Mucosa of rectum (tissue), 2 donors: ENCODE measurements around the gene WDFY2.

Experiments used
- H3K27ac ChIP-seq, 2 donors: one replicate each; pipeline ENCODE4 v1.7.0; 2013; ENCODE audit warnings: inconsistent platforms in 2 of 2, low read depth in 2 of 2, low read length in 2 of 2
- H3K27me3 ChIP-seq, 2 donors: one replicate each; pipeline ENCODE4 v1.7.0; 2013; ENCODE audit warnings: low read length in 2 of 2; ENCODE audit not compliant: control insufficient read depth in 2 of 2, insufficient read depth in 2 of 2
- H3K36me3 ChIP-seq, 2 donors: one replicate each; pipeline ENCODE4 v1.7.0; 2013; ENCODE audit warnings: low read length in 2 of 2; ENCODE audit not compliant: control insufficient read depth in 2 of 2, insufficient read depth in 2 of 2
- H3K4me1 ChIP-seq, 2 donors: one replicate each; pipeline ENCODE4 v1.7.0; 2013; ENCODE audit warnings: low read length in 2 of 2, mild to moderate bottlenecking in 1 of 2; ENCODE audit not compliant: control insufficient read depth in 2 of 2, insufficient read depth in 2 of 2
- H3K4me3 ChIP-seq, 2 donors: one replicate each; pipeline ENCODE4 v1.7.0; 2013; ENCODE audit warnings: low read length in 2 of 2
- H3K9ac ChIP-seq, 2 donors: one replicate each; pipeline ENCODE4 v1.7.0; 2013; ENCODE audit warnings: low read length in 2 of 2, low read depth in 1 of 2, mild to moderate bottlenecking in 1 of 2
- H3K9me3 ChIP-seq, 2 donors: one replicate each; pipeline ENCODE4 v1.7.0; 2013; ENCODE audit warnings: low read length in 2 of 2; ENCODE audit not compliant: control insufficient read depth in 2 of 2
- donor health status: healthy.
- donor health status: Normal muscosa, but diverticular disease.

Gene WDFY2

GRCh38 chr13:51747438-51748434, 163.5 kb downstream of the WDFY2 start:
- Histone ChIP-seq H3K9ac (no peak overlapping the region), H3K9me3 (peaks cover 0 to 3% of the 10 kb centered on the region in 2 donors), H3K4me3 (no peak overlapping the region), H3K27ac (no peak overlapping the region), H3K36me3 (peaks cover 0 to 3% of the 10 kb centered on the region in 2 donors), H3K27me3 (no peaks in the 10 kb centered on the region), H3K4me1 (no peaks in the 10 kb centered on the region)

- Histone ChIP-seq H3K9me3 (no peaks in the 10 kb centered on the region), H3K36me3 (peaks cover 4 to 22% of the 10 kb centered on the region in 2 donors), H3K27me3 (no peaks in the 10 kb centered on the region)
These were observed 172.4 kb downstream of the WDFY2 start for GRCh38 chr13:51756651-51757050.

GRCh38 chr13:51758691-51759090, 174.4 kb downstream of the WDFY2 start:
- no peak overlapping the region for H3K4me3 ChIP-seq
- no peaks in the 10 kb centered on the region for H3K9me3 ChIP-seq
- H3K27me3 ChIP-seq: no peaks in the 10 kb centered on the region
- no peak overlapping the region for H3K9ac ChIP-seq
- H3K27ac ChIP-seq: no peak overlapping the region
- peaks cover 4 to 16% of the 10 kb centered on the region in 2 donors for H3K36me3 ChIP-seq
- H3K4me1 ChIP-seq: no peaks in the 10 kb centered on the region

More at GRCh38 chr13:51756651-51757050, 172.4 kb downstream of the WDFY2 start:
- H3K4me1 ChIP-seq: no peaks in the 10 kb centered on the region
- no peak overlapping the region for H3K4me3 ChIP-seq
- H3K9ac ChIP-seq: no peak overlapping the region
- no peak overlapping the region for H3K27ac ChIP-seq

GRCh38 chr13:51759240-51759639, 175.0 kb downstream of the WDFY2 start:
- Histone ChIP-seq H3K4me1 (peaks cover 1 to 3% of the 10 kb centered on the region in 2 donors), H3K36me3 (peaks cover 4 to 16% of the 10 kb centered on the region in 2 donors), H3K4me3 (no peak overlapping the region), H3K9me3 (no peaks in the 10 kb centered on the region), H3K9ac (no peak overlapping the region), H3K27me3 (no peaks in the 10 kb centered on the region), H3K27ac (no peak overlapping the region)

- H3K4me3 ChIP-seq: no peak overlapping the region
These were observed 176.3 kb downstream of the WDFY2 start for GRCh38 chr13:51760592-51760991.

GRCh38 chr13:51761643-51762350, 177.5 kb downstream of the WDFY2 start:
- H3K27ac ChIP-seq: no peak overlapping the region
- peaks cover 4 to 13% of the 10 kb centered on the region in 2 donors for H3K36me3 ChIP-seq

More at GRCh38 chr13:51760592-51760991, 176.3 kb downstream of the WDFY2 start:
- no peaks in the 10 kb centered on the region for H3K9me3 ChIP-seq
- H3K27me3 ChIP-seq: no peaks in the 10 kb centered on the region
- peaks cover 4 to 16% of the 10 kb centered on the region in 2 donors for H3K36me3 ChIP-seq
- no peak overlapping the region for H3K9ac ChIP-seq
- H3K4me1 ChIP-seq: peaks cover 11 to 12% of the 10 kb centered on the region in 2 donors
- no peak overlapping the region for H3K27ac ChIP-seq

GRCh38 chr13:51763486-51763885, 179.2 kb downstream of the WDFY2 start:
- Histone ChIP-seq H3K27me3 (no peaks in the 10 kb centered on the region), H3K4me1 (peaks cover 11 to 12% of the 10 kb centered on the region in 2 donors), H3K27ac (no peak overlapping the region), H3K36me3 (peaks cover 4 to 9% of the 10 kb centered on the region in 2 donors), H3K4me3 (no peak overlapping the region), H3K9me3 (no peaks in the 10 kb centered on the region), H3K9ac (no peak overlapping the region)

More at GRCh38 chr13:51761643-51762350, 177.5 kb downstream of the WDFY2 start:
- no peak overlapping the region for H3K9ac ChIP-seq
- peaks cover 11 to 12% of the 10 kb centered on the region in 2 donors for H3K4me1 ChIP-seq
- no peaks in the 10 kb centered on the region for H3K9me3 ChIP-seq
- no peak overlapping the region for H3K4me3 ChIP-seq
- no peaks in the 10 kb centered on the region for H3K27me3 ChIP-seq

- peaks cover 2 to 4% of the 10 kb centered on the region in 2 donors for H3K36me3 ChIP-seq
- no peaks in the 10 kb centered on the region for H3K27me3 ChIP-seq
- peaks cover 11 to 12% of the 10 kb centered on the region in 2 donors for H3K4me1 ChIP-seq
- H3K9ac ChIP-seq: peak overlapping the region in 1 of 2 donors; percentile 9
- H3K4me3 ChIP-seq: peak overlapping the region; percentile 14 to 45
- peak overlapping the region; percentile 60 to 63 for H3K27ac ChIP-seq
- H3K9me3 ChIP-seq: no peaks in the 10 kb centered on the region
These were observed 180.2 kb downstream of the WDFY2 start for GRCh38 chr13:51764184-51765141.

- H3K9ac ChIP-seq: peak overlapping the region in 1 of 2 donors; percentile 9
- peaks cover 11 to 12% of the 10 kb centered on the region in 2 donors for H3K4me1 ChIP-seq
- no peaks in the 10 kb centered on the region for H3K27me3 ChIP-seq
- peak overlapping the region; percentile 14 to 45 for H3K4me3 ChIP-seq
- no peaks in the 10 kb centered on the region for H3K9me3 ChIP-seq
- peak overlapping the region; percentile 27 to 63 for H3K27ac ChIP-seq
- H3K36me3 ChIP-seq: peaks cover 2 to 3% of the 10 kb centered on the region in 2 donors
These were observed 180.9 kb downstream of the WDFY2 start for GRCh38 chr13:51765142-51765515.
